Immature natural killer cell (primary cell): Measurements from ENCODE around the gene PCSK4. TPM values are rescaled to one million over a fixed set of nuclear protein-coding genes. Genes with fewer than 3 reads are reported as not detected.

Source experiments
- polyA plus RNA-seq, 3 donors: library from polyadenylated mRNA; unstranded; fragments of 300-500 nt; fragmentation: Illumina TruSeq; gene quantifications; one replicate each; pipeline ENCODE4 v1.2.3, GENCODE V29; 2021

Gene PCSK4
- polyA plus RNA-seq, 3 donors from 2014 or later = 0.25 to 0.33 TPM; not detected in 1

Other genes with a start within 250 kb of the PCSK4 start
- 100 to 1,000 TPM; 145 to 310 (median 303) TPM for gene ATP5F1D, start 248.6 kb downstream of the PCSK4 start, polyA plus RNA-seq
- 10 to 100 TPM in 2 of 3 donors, 1 to 10 TPM in 1; 4.9 to 16.0 (median 10.8) TPM for gene MIDN, start 241.8 kb downstream of the PCSK4 start, polyA plus RNA-seq
- gene CIRBP, start 221.0 kb downstream of the PCSK4 start, polyA plus RNA-seq = 100 to 1,000 TPM; 146 to 246 (median 197) TPM
- 10 to 100 TPM; 50.5 to 98.4 (median 86.9) TPM for gene FAM174C, start 214.8 kb downstream of the PCSK4 start, polyA plus RNA-seq
- gene EFNA2, start 204.5 kb downstream of the PCSK4 start, polyA plus RNA-seq = not detected
- gene NDUFS7, start 106.4 kb downstream of the PCSK4 start, polyA plus RNA-seq = 100 to 1,000 TPM; 209 to 227 (median 213) TPM
- gene GAMT, start 88.8 kb downstream of the PCSK4 start, polyA plus RNA-seq = 10 to 100 TPM in 2 of 3 donors, 1 to 10 TPM in 1; 7.9 to 16.5 (median 10.5) TPM
- 10 to 100 TPM in 1 of 3 donors, 1 to 10 TPM in 2; 4.3 to 10.3 (median 8.0) TPM for gene DAZAP1, start 82.8 kb downstream of the PCSK4 start, polyA plus RNA-seq
- gene RPS15, start 52.0 kb downstream of the PCSK4 start, polyA plus RNA-seq = 1,000 to 10,000 TPM; 1,383 to 2,244 (median 1,622) TPM
- gene APC2, start 40.2 kb downstream of the PCSK4 start, polyA plus RNA-seq = under 1 TPM in 1 of 3 donors, not detected in 2; 0.06 TPM
- gene C19orf25, start 11.1 kb downstream of the PCSK4 start, polyA plus RNA-seq = 10 to 100 TPM; 57.4 to 61.6 (median 61.2) TPM
- 1 to 10 TPM; 4.0 to 7.1 (median 6.4) TPM for gene REEP6, start 831 bp upstream of the PCSK4 start, polyA plus RNA-seq
- under 1 TPM in 1 of 3 donors, not detected in 2; 0.43 TPM for gene ADAMTSL5, start 22.7 kb upstream of the PCSK4 start, polyA plus RNA-seq
- gene PLK5, start 33.7 kb upstream of the PCSK4 start, polyA plus RNA-seq = not detected
- gene MEX3D, start 78.0 kb upstream of the PCSK4 start, polyA plus RNA-seq = under 1 TPM in 1 of 3 donors, not detected in 2; 0.21 TPM
- 10 to 100 TPM in 1 of 3 donors, 1 to 10 TPM in 2; 4.8 to 13.8 (median 6.9) TPM for gene MBD3, start 102.5 kb upstream of the PCSK4 start, polyA plus RNA-seq
- gene UQCR11, start 115.1 kb upstream of the PCSK4 start, polyA plus RNA-seq = 1,000 to 10,000 TPM in 1 of 3 donors, 100 to 1,000 TPM in 2; 572 to 1,041 (median 633) TPM
- gene TCF3, start 162.3 kb upstream of the PCSK4 start, polyA plus RNA-seq = 1 to 10 TPM; 1.9 to 6.3 (median 6.0) TPM